Stimulated activated CD4-positive, alpha-beta T cell treated with anti-CD3 and anti-CD28 coated beads, Interleukin-15, amount 100 ng/mL, for 48 hours (primary cell): ENCODE results near the gene PHTF2.
"Not testable (repeated sequence)": the region's sequence is repeated elsewhere in the genome, so short reads cannot be mapped to it uniquely, and the experiment has no call there.

Experiments used
- DNase-seq, 2 donors: peaks; one replicate each; pipeline ENCODE4 v3.0.0-alpha.2; 2020; ENCODE audit warnings: low read depth in 2 of 2

Gene PHTF2

GRCh38 chr7:77830649-77831355 lies 32.2 kb downstream of the PHTF2 start:
- DNase-seq = no peak

- DNase-seq = peak; percentile 4 to 22
These were observed 32.9 kb downstream of the PHTF2 start for GRCh38 chr7:77831481-77831880.

GRCh38 chr7:77831953-77832352 lies 33.4 kb downstream of the PHTF2 start:
- DNase-seq = no peak

- DNase-seq = no peak
These were observed 34.6 kb downstream of the PHTF2 start for GRCh38 chr7:77833136-77833535.

GRCh38 chr7:77836425-77836824 lies 37.9 kb downstream of the PHTF2 start:
- DNase-seq = not testable (repeated sequence)

GRCh38 chr7:77837275-77837674 lies 38.7 kb downstream of the PHTF2 start:
- no peak for DNase-seq

GRCh38 chr7:77837966-77838365 lies 39.4 kb downstream of the PHTF2 start:
- no peak for DNase-seq

- DNase-seq = no peak
These were observed 40.4 kb downstream of the PHTF2 start for GRCh38 chr7:77838929-77839491.

GRCh38 chr7:77839919-77840318 lies 41.3 kb downstream of the PHTF2 start:
- no peak for DNase-seq

- no peak for DNase-seq
These were observed 44.6 kb downstream of the PHTF2 start for GRCh38 chr7:77843194-77843593.

GRCh38 chr7:77846317-77847092 lies 47.9 kb downstream of the PHTF2 start:
- no peak for DNase-seq

GRCh38 chr7:77855371-77856083 lies 57.0 kb downstream of the PHTF2 start:
- no peak for DNase-seq

- no peak for DNase-seq
These were observed 59.7 kb downstream of the PHTF2 start for GRCh38 chr7:77858278-77858677.

GRCh38 chr7:77859343-77859742 lies 60.8 kb downstream of the PHTF2 start:
- no peak for DNase-seq

GRCh38 chr7:77862691-77863090 lies 64.1 kb downstream of the PHTF2 start:
- DNase-seq = no peak

- no peak for DNase-seq
These were observed 65.3 kb downstream of the PHTF2 start for GRCh38 chr7:77863860-77864259.

- DNase-seq = no peak
These were observed 67.8 kb downstream of the PHTF2 start for GRCh38 chr7:77866370-77866769.

- DNase-seq = no peak
These were observed 68.4 kb downstream of the PHTF2 start for GRCh38 chr7:77866786-77867536.

GRCh38 chr7:77867537-77867865 lies 68.9 kb downstream of the PHTF2 start:
- DNase-seq = no peak

- DNase-seq = not testable (repeated sequence)
These were observed 73.7 kb downstream of the PHTF2 start for GRCh38 chr7:77872256-77872655.

GRCh38 chr7:77873416-77874327 lies 75.1 kb downstream of the PHTF2 start:
- not testable (repeated sequence) for DNase-seq
